ENCODE results near the gene GPR150. TPM values are rescaled to one million over a fixed set of nuclear protein-coding genes. Genes with fewer than 3 reads are reported as not detected.

Gene GPR150
- polyA plus RNA-seq (2012; ENCODE audit: low read depth, missing spikeins) = 0.42 TPM

- DNase-seq (ENCODE audit: insufficient read length, low spot score) (peak; percentile 51), FAIRE-seq (peak; percentile 92)
- TF ChIP-seq PAX5 (IDR thresholded peaks at IDR 0.05; ENCODE audit: insufficient read depth, low read length, severe bottlenecking) (no peak), POLR2A (IDR thresholded peaks at IDR 0.05; ENCODE audit: low read depth, low read length) (peak; percentile 26; the same call in 1 of the 2 replicates), POLR2AphosphoS5 (IDR thresholded peaks at IDR 0.05; ENCODE audit: low read depth, low read length) (no peak), TAF1 (IDR thresholded peaks at IDR 0.05; ENCODE audit: low read depth, low read length) (peak; percentile 22; the same call in 1 of the 2 replicates), POU2F2 (IDR thresholded peaks at IDR 0.05; ENCODE audit: low read depth, low read length) (no peak), SPI1 (IDR thresholded peaks at IDR 0.05; ENCODE audit: low read depth, low read length) (no peak)
Measured at GRCh38 chr5:95620030-95620869, at the start of gene GPR150. GPR150 (plus strand) TSS chr5:95620087; CDS start chr5:95620276, 189 bp downstream.

GRCh38 chr5:95572016-95572415, 47.9 kb upstream of the GPR150 start:
- DNase-seq (ENCODE audit: insufficient read length, low spot score) = no peak
- FAIRE-seq = no peak
- TF ChIP-seq POU2F2 (IDR thresholded peaks at IDR 0.05; ENCODE audit: low read depth, low read length) (no peak), POLR2A (IDR thresholded peaks at IDR 0.05; ENCODE audit: low read depth, low read length) (no peak), SPI1 (IDR thresholded peaks at IDR 0.05; ENCODE audit: low read depth, low read length) (no peak), POLR2AphosphoS5 (IDR thresholded peaks at IDR 0.05; ENCODE audit: low read depth, low read length) (no peak), PAX5 (IDR thresholded peaks at IDR 0.05; ENCODE audit: insufficient read depth, low read length, severe bottlenecking) (no peak), TAF1 (IDR thresholded peaks at IDR 0.05; ENCODE audit: low read depth, low read length) (no peak)

- TF ChIP-seq PAX5 (IDR thresholded peaks at IDR 0.05; ENCODE audit: insufficient read depth, low read length, severe bottlenecking) (no peak), POU2F2 (IDR thresholded peaks at IDR 0.05; ENCODE audit: low read depth, low read length) (no peak), SPI1 (IDR thresholded peaks at IDR 0.05; ENCODE audit: low read depth, low read length) (no peak), POLR2A (IDR thresholded peaks at IDR 0.05; ENCODE audit: low read depth, low read length) (no peak), POLR2AphosphoS5 (IDR thresholded peaks at IDR 0.05; ENCODE audit: low read depth, low read length) (no peak), TAF1 (IDR thresholded peaks at IDR 0.05; ENCODE audit: low read depth, low read length) (no peak)
- DNase-seq (ENCODE audit: insufficient read length, low spot score) (no peak), FAIRE-seq (no peak)
Measured at GRCh38 chr5:95581576-95581975, 38.3 kb upstream of the GPR150 start.

- TF ChIP-seq TAF1 (IDR thresholded peaks at IDR 0.05; ENCODE audit: low read depth, low read length) (no peak), POLR2A (IDR thresholded peaks at IDR 0.05; ENCODE audit: low read depth, low read length) (no peak), PAX5 (IDR thresholded peaks at IDR 0.05; ENCODE audit: insufficient read depth, low read length, severe bottlenecking) (no peak), POU2F2 (IDR thresholded peaks at IDR 0.05; ENCODE audit: low read depth, low read length) (no peak), SPI1 (IDR thresholded peaks at IDR 0.05; ENCODE audit: low read depth, low read length) (no peak), POLR2AphosphoS5 (IDR thresholded peaks at IDR 0.05; ENCODE audit: low read depth, low read length) (no peak)
Measured at GRCh38 chr5:95583992-95584391, 35.9 kb upstream of the GPR150 start.

GRCh38 chr5:95590880-95591279, 29.0 kb upstream of the GPR150 start:
- DNase-seq (ENCODE audit: insufficient read length, low spot score) (no peak), FAIRE-seq (no peak)
- TF ChIP-seq POU2F2 (IDR thresholded peaks at IDR 0.05; ENCODE audit: low read depth, low read length) = no peak
- TF ChIP-seq SPI1 (IDR thresholded peaks at IDR 0.05; ENCODE audit: low read depth, low read length) = 0 out of 2 replicates have a peak, but pooled peaks have one; percentile 30

More at GRCh38 chr5:95583992-95584391, 35.9 kb upstream of the GPR150 start:
- DNase-seq (ENCODE audit: insufficient read length, low spot score) = no peak
- peak; percentile 16 for FAIRE-seq

- FAIRE-seq (no peak), DNase-seq (ENCODE audit: insufficient read length, low spot score) (no peak)
- no peak for TF ChIP-seq POLR2A (IDR thresholded peaks at IDR 0.05; ENCODE audit: low read depth, low read length)
- no peak for TF ChIP-seq POLR2AphosphoS5 (IDR thresholded peaks at IDR 0.05; ENCODE audit: low read depth, low read length)
- no peak for TF ChIP-seq SPI1 (IDR thresholded peaks at IDR 0.05; ENCODE audit: low read depth, low read length)
- no peak for TF ChIP-seq TAF1 (IDR thresholded peaks at IDR 0.05; ENCODE audit: low read depth, low read length)
- TF ChIP-seq PAX5 (IDR thresholded peaks at IDR 0.05; ENCODE audit: insufficient read depth, low read length, severe bottlenecking) = no peak
- TF ChIP-seq POU2F2 (IDR thresholded peaks at IDR 0.05; ENCODE audit: low read depth, low read length) = no peak
Measured at GRCh38 chr5:95591490-95591901, 28.4 kb upstream of the GPR150 start.

- no peak for DNase-seq (ENCODE audit: insufficient read length, low spot score)
- TF ChIP-seq POLR2A (IDR thresholded peaks at IDR 0.05; ENCODE audit: low read depth, low read length) (no peak), POU2F2 (IDR thresholded peaks at IDR 0.05; ENCODE audit: low read depth, low read length) (no peak), TAF1 (IDR thresholded peaks at IDR 0.05; ENCODE audit: low read depth, low read length) (no peak), SPI1 (IDR thresholded peaks at IDR 0.05; ENCODE audit: low read depth, low read length) (no peak), PAX5 (IDR thresholded peaks at IDR 0.05; ENCODE audit: insufficient read depth, low read length, severe bottlenecking) (no peak), POLR2AphosphoS5 (IDR thresholded peaks at IDR 0.05; ENCODE audit: low read depth, low read length) (no peak)
- FAIRE-seq = no peak
Measured at GRCh38 chr5:95595289-95595931, 24.5 kb upstream of the GPR150 start.

GRCh38 chr5:95599252-95599651, 20.6 kb upstream of the GPR150 start:
- DNase-seq (ENCODE audit: insufficient read length, low spot score) = no peak
- FAIRE-seq = no peak
- TF ChIP-seq TAF1 (IDR thresholded peaks at IDR 0.05; ENCODE audit: low read depth, low read length) = no peak
- TF ChIP-seq SPI1 (IDR thresholded peaks at IDR 0.05; ENCODE audit: low read depth, low read length) = no peak
- no peak for TF ChIP-seq PAX5 (IDR thresholded peaks at IDR 0.05; ENCODE audit: insufficient read depth, low read length, severe bottlenecking)
- TF ChIP-seq POLR2AphosphoS5 (IDR thresholded peaks at IDR 0.05; ENCODE audit: low read depth, low read length) = no peak
- no peak for TF ChIP-seq POLR2A (IDR thresholded peaks at IDR 0.05; ENCODE audit: low read depth, low read length)
- no peak for TF ChIP-seq POU2F2 (IDR thresholded peaks at IDR 0.05; ENCODE audit: low read depth, low read length)

- DNase-seq (ENCODE audit: insufficient read length, low spot score) (no peak), FAIRE-seq (no peak)
- TF ChIP-seq TAF1 (IDR thresholded peaks at IDR 0.05; ENCODE audit: low read depth, low read length) = no peak
- no peak for TF ChIP-seq POLR2AphosphoS5 (IDR thresholded peaks at IDR 0.05; ENCODE audit: low read depth, low read length)
- no peak for TF ChIP-seq SPI1 (IDR thresholded peaks at IDR 0.05; ENCODE audit: low read depth, low read length)
- no peak for TF ChIP-seq PAX5 (IDR thresholded peaks at IDR 0.05; ENCODE audit: insufficient read depth, low read length, severe bottlenecking)
- TF ChIP-seq POU2F2 (IDR thresholded peaks at IDR 0.05; ENCODE audit: low read depth, low read length) = no peak
- no peak for TF ChIP-seq POLR2A (IDR thresholded peaks at IDR 0.05; ENCODE audit: low read depth, low read length)
Measured at GRCh38 chr5:95600557-95600956, 19.3 kb upstream of the GPR150 start.

Measured in GM12891 (cell line).